Measurements from ENCODE around the gene CLDN14. TPM values are rescaled to one million over a fixed set of nuclear protein-coding genes. Genes with fewer than 3 reads are reported as not detected.

Gene CLDN14, protein sequence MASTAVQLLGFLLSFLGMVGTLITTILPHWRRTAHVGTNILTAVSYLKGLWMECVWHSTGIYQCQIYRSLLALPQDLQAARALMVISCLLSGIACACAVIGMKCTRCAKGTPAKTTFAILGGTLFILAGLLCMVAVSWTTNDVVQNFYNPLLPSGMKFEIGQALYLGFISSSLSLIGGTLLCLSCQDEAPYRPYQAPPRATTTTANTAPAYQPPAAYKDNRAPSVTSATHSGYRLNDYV
- not detected in 2 replicates for total RNA-seq (2014; rRNA removed; shearing (Covaris generic))
- not detected in 2 replicates for polyA plus RNA-seq (2014; cell fraction: nucleus; rRNA removed)

DNA sequence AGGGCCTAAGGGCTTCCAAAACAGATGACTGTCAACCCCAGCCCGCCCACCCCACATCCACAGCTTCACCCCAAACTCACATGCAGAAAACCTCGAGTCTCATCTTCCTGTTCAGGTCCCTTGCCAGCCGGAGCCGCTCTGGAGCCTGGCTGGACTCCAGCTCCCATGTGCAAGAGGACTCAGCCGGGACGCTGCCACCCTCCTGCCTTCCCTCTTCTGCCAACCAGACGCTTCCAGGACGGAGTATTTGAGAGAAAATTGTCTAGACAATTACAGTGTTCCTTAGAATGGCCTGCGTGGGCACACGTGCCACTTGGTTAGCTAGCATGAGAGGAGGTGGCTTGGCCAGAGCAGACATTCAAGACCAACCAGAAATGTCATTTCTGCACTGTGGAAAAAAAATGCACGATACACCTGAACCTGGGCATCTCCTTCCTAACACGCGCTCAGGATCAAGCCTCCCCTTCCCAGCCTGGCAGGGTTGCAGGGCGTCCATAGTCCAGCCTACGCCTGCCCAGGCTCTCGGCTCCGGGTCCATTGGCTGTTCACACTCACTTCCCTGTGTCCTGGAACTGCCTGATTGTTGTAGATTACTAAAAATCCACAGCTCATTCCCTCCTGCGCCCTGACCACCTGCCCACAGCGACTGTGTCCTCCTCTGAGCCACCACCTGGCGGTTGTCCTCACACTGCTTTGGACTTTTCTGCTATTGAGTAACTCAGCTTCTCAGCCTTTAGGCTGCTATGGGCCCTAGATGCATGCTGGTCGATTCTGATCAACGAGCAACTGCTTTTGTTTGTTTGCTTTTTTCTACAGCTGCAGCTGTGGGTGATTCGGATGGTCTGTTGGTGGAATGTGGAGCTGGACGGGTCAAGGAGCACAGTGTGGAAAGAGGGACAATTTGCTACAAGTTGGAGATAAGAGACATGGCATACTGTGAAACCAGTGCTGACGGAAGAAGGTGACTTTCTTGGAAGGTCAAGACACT lies at the start of gene CLDN14:
CLDN14 (minus strand) TSS at position 708 of the 988 bp plus-strand sequence. CDS start 18,427 bp downstream, outside the sequence.
- no peak for DNase-seq (ENCODE audit: extremely low read depth, low read depth)

DNA sequence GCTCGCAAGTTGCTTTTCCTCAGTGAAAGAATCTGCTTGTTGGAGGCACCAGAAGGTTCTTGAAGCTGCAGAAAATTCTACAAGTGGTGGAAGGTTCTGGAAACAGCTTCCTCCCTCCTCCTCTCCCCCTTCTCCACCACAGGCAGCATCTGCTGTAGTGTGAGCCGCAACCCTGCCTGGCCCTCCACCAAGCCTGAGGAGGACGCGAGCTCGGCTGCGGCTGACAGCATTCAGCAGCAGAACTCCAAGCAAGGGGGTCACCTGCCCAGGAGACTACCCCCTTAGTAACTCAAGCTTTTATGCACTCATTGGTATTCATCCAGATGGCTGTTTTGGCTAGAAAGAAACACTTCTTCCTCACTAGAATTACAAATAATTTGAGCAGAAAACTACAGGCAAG lies 48.8 kb upstream of the CLDN14 start:
- no peak for DNase-seq (ENCODE audit: extremely low read depth, low read depth)

- DNase-seq (ENCODE audit: extremely low read depth, low read depth) = no peak
Observed at GRCh38 chr21:36527317-36527716, 47.4 kb upstream of the CLDN14 start.

DNA sequence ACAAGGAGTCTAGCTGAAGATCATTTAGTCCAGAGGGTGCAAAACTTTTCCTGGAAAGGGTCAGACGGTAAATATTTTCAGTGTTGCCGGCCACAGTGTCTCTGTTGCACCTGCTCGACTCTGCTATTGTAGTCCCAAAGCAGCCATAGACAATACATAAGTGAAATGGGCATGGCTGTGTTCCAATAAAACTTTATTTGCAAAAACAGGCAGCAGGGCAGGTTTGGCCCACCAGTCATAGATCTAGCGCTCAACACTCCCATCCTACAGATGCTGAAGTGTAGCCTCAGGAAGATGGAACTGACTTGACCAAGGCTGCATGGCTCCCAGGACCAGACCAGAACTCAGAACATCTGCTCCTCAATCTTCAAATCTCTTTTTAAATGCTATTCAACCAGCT lies 46.2 kb upstream of the CLDN14 start:
- DNase-seq (ENCODE audit: extremely low read depth, low read depth) = no peak

- DNase-seq (ENCODE audit: extremely low read depth, low read depth) = no peak
Observed at GRCh38 chr21:36524477-36524876, 44.6 kb upstream of the CLDN14 start.

- DNase-seq (ENCODE audit: extremely low read depth, low read depth) = no peak
Observed at GRCh38 chr21:36522219-36522808, 42.4 kb upstream of the CLDN14 start.

- no peak for DNase-seq (ENCODE audit: extremely low read depth, low read depth)
Observed at GRCh38 chr21:36518883-36519492, 39.1 kb upstream of the CLDN14 start.

DNA sequence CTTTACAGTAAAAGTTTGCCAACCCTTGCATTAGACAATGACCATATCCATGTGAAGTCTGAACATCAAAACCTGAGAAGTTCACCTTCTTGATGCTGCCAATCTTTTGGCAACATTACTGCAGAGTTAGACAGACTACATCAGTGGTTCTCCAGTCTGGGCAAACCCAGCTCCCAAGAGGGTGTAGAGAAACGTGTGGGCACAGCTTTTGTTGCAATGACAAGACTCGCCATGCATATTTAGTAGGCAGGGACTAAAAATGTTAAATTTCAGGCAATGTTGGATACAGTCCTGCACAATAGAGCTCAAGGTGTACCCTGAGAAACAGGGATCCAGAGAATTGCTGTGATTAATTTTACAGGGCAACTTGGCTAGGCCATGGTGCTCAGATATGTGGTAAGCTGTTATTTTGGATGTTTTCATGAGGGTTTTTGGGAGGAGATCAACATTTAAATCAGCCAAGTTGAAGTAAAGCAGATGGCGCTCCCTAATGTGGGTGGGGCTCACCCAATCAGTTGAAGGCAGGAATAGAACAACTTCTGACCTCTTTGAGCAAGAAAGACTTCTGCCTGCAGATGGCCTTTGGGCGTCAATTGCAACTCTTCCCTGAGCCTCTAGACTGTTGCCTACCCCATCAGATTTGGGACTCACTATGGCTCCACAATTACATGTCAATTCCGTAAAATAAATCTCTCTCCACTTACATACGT lies 37.6 kb upstream of the CLDN14 start:
- no peak for DNase-seq (ENCODE audit: extremely low read depth, low read depth)

- DNase-seq (ENCODE audit: extremely low read depth, low read depth) = no peak
Observed at GRCh38 chr21:36516281-36516680, 36.4 kb upstream of the CLDN14 start.

- no peak for DNase-seq (ENCODE audit: extremely low read depth, low read depth)
Observed at GRCh38 chr21:36513430-36513829, 33.5 kb upstream of the CLDN14 start.

DNA sequence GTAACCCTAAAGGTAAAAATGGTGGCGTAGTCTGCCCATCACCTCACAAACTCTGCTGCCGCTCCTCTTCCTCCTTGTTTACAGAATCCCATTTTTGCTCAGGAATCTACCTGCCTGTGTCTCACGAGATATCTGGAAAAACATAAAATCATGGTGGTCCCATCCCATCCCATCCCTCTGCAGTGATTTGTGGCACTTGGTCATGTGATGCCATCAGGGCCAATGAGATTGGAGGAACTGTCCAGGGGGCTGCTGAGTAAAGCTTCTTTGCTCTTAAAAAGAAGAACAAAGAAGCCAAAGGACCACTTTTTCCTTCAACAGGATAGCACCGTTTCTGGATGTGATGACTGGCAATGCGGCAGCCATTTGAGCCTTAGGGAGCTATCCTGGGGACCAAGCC lies 33.0 kb upstream of the CLDN14 start:
- no peak for DNase-seq (ENCODE audit: extremely low read depth, low read depth)

GRCh38 chr21:36511484-36512220 lies 31.7 kb upstream of the CLDN14 start:
- DNase-seq (ENCODE audit: extremely low read depth, low read depth) = no peak

GRCh38 chr21:36510911-36511310 lies 31.0 kb upstream of the CLDN14 start:
- no peak for DNase-seq (ENCODE audit: extremely low read depth, low read depth)

GRCh38 chr21:36509973-36510664 lies 30.2 kb upstream of the CLDN14 start:
- no peak for DNase-seq (ENCODE audit: extremely low read depth, low read depth)

- no peak for DNase-seq (ENCODE audit: extremely low read depth, low read depth)
Observed at GRCh38 chr21:36508948-36509347, 29.0 kb upstream of the CLDN14 start.

DNA sequence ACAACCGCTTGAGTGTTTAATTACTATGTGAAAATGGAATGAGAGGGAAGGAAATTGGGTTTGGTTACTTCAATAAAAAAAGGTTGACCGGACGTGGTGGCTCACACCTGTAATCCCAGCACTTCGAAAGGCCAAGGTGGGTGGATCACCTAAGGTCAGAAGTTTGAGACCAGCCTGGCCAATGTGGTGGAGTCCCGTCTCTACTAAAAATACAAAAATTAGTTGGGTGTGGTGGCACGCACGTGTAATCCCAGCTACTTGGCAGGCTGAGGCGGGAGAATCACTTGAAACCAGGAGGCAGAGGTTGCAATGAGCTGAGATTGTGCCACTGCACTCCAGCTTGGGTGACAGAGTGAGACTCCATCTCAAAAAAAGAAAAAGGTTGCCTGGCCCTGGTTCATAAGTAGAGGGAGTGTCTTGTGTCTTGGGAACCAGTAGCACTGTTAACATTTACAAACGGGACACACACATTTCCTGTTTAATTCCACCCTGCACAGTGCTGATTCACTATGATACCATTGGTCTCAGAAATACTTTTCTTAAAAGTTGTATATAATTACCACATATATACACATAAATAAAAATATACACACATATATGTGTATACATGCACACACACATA lies 27.6 kb upstream of the CLDN14 start:
- DNase-seq (ENCODE audit: extremely low read depth, low read depth) = no peak

GRCh38 chr21:36506482-36506881 lies 26.6 kb upstream of the CLDN14 start:
- no peak for DNase-seq (ENCODE audit: extremely low read depth, low read depth)
